PFSK-1 (cell line): ENCODE measurements around the gene CASP7.

Experiments
- POLR2AphosphoS5 ChIP-seq: IDR thresholded peaks from 2 replicates; pipeline ENCODE4 v1.6.1; 2012; ENCODE audit warnings: low read depth, mild to moderate bottlenecking, control low read depth, low read length, moderate library complexity
- SIN3A ChIP-seq: IDR thresholded peaks from 2 replicates; pipeline ENCODE4 v1.6.1; 2012; ENCODE audit warnings: mild to moderate bottlenecking, low read length, moderate library complexity, borderline replicate concordance; ENCODE audit not compliant: insufficient read depth
- TF ChIP-seq, protein P1 (sequence below), 2 experiments: IDR thresholded peaks; 2 replicates each; pipeline versions ENCODE4 v1.6.1 to v1.8.0; 2011 to 2012; ENCODE audit warnings: low read depth in 2 of 2, low read length in 2 of 2, control low read depth in 1 of 2, inconsistent platforms in 1 of 2, mild to moderate bottlenecking in 1 of 2, moderate library complexity in 1 of 2; ENCODE audit not compliant: insufficient read depth in 1 of 2

DNA sequence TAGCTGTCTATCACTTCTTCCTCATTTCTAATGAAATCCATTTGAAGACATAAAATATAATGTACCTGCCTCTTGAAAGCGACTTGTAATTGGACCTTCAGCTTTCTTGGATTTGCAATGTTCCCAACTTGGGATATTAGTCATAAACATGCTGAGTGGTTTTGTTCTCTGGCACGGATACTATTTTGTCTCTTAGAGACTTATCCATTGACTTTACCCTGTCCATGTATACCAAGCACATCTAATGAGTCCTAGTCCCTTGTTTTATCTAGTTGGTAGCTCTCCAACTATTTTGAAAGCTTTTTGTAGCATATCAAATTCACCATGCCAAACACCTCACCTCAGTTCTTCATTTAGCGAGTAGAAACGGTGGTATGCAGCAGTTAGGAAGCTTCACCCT lies 90.6 kb downstream of the CASP7 start:
- TF ChIP-seq SIN3A (no peak), POLR2AphosphoS5 (no peak)
- TF ChIP-seq, protein P1, sequence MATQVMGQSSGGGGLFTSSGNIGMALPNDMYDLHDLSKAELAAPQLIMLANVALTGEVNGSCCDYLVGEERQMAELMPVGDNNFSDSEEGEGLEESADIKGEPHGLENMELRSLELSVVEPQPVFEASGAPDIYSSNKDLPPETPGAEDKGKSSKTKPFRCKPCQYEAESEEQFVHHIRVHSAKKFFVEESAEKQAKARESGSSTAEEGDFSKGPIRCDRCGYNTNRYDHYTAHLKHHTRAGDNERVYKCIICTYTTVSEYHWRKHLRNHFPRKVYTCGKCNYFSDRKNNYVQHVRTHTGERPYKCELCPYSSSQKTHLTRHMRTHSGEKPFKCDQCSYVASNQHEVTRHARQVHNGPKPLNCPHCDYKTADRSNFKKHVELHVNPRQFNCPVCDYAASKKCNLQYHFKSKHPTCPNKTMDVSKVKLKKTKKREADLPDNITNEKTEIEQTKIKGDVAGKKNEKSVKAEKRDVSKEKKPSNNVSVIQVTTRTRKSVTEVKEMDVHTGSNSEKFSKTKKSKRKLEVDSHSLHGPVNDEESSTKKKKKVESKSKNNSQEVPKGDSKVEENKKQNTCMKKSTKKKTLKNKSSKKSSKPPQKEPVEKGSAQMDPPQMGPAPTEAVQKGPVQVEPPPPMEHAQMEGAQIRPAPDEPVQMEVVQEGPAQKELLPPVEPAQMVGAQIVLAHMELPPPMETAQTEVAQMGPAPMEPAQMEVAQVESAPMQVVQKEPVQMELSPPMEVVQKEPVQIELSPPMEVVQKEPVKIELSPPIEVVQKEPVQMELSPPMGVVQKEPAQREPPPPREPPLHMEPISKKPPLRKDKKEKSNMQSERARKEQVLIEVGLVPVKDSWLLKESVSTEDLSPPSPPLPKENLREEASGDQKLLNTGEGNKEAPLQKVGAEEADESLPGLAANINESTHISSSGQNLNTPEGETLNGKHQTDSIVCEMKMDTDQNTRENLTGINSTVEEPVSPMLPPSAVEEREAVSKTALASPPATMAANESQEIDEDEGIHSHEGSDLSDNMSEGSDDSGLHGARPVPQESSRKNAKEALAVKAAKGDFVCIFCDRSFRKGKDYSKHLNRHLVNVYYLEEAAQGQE (IDR thresholded peaks at IDR 0.05; ENCODE audit: insufficient read depth in 1 of 2, low read depth in 2 of 2, low read length in 2 of 2) = no peak
